Measurements from ENCODE around the gene ANOS1. TPM values are rescaled to one million over a fixed set of nuclear protein-coding genes. Genes with fewer than 3 reads are reported as not detected.
A peak's percentile ranks its signal among the peaks of the same experiment; 100 is the strongest.
"Not testable (repeated sequence)": the region's sequence is repeated elsewhere in the genome, so short reads cannot be mapped to it uniquely, and the experiment has no call there.

Gene ANOS1
- total RNA-seq: 0.17 and 0.47 TPM in 2 replicates

GRCh38 chrX:8731559-8732395, at the start of gene ANOS1:
ANOS1 (minus strand) TSS chrX:8732137; CDS start chrX:8732036, 101 bp downstream.
- DNase-seq: no peak

GRCh38 chrX:8773117-8773516, 41.2 kb upstream of the ANOS1 start:
- DNase-seq: no peak

GRCh38 chrX:8760021-8760420, 28.1 kb upstream of the ANOS1 start:
- no peak for DNase-seq

- not testable (repeated sequence) for DNase-seq
Measured at GRCh38 chrX:8758706-8759105, 26.8 kb upstream of the ANOS1 start.

- DNase-seq: not testable (repeated sequence)
Measured at GRCh38 chrX:8757609-8758389, 25.9 kb upstream of the ANOS1 start.

- no peak for DNase-seq
Measured at GRCh38 chrX:8755813-8756212, 23.9 kb upstream of the ANOS1 start.

- DNase-seq: no peak
Measured at GRCh38 chrX:8755116-8755515, 23.2 kb upstream of the ANOS1 start.

GRCh38 chrX:8749697-8750096, 17.8 kb upstream of the ANOS1 start:
- no peak for DNase-seq

- peak; percentile 44 for DNase-seq
Measured at GRCh38 chrX:8748855-8749254, 16.9 kb upstream of the ANOS1 start.

GRCh38 chrX:8743126-8743732, 11.3 kb upstream of the ANOS1 start:
- peak; percentile 55 for DNase-seq

- no peak for DNase-seq
Measured at GRCh38 chrX:8741981-8742380, 10.0 kb upstream of the ANOS1 start.

GRCh38 chrX:8738588-8739189, 6.8 kb upstream of the ANOS1 start:
- peak; percentile 44 for DNase-seq

- DNase-seq: no peak
Measured at GRCh38 chrX:8737883-8738282, 5.9 kb upstream of the ANOS1 start.

- no peak for DNase-seq
Measured at GRCh38 chrX:8730812-8731558, 952 bp downstream of the ANOS1 start.

GRCh38 chrX:8729811-8730210, 2.1 kb downstream of the ANOS1 start:
- DNase-seq: no peak

- no peak for DNase-seq
Measured at GRCh38 chrX:8728932-8729535, 2.9 kb downstream of the ANOS1 start.

GRCh38 chrX:8726031-8726652, 5.8 kb downstream of the ANOS1 start:
- DNase-seq: no peak

- DNase-seq: no peak
Measured at GRCh38 chrX:8724300-8724699, 7.6 kb downstream of the ANOS1 start.

GRCh38 chrX:8721536-8721935, 10.4 kb downstream of the ANOS1 start:
- DNase-seq: no peak

- no peak for DNase-seq
Measured at GRCh38 chrX:8720136-8720535, 11.8 kb downstream of the ANOS1 start.

GRCh38 chrX:8717354-8717753, 14.6 kb downstream of the ANOS1 start:
- DNase-seq: no peak

All from dermis blood vessel endothelial cell (primary cell).